Endodermal cell (in vitro differentiated cells): ENCODE data around the gene CCNJL. TPM values are rescaled to one million over a fixed set of nuclear protein-coding genes. Genes with fewer than 3 reads are reported as not detected.

ENCODE experiments used
- DNase-seq: peaks from one replicate; pipeline ENCODE4 v3.0.0-alpha.2; 2017
- H3K27ac ChIP-seq: 2 replicates; pipeline ENCODE4 v1.5.1; 2013; ENCODE audit warnings: mild to moderate bottlenecking, low read depth, low read length, moderate library complexity
- H3K27me3 ChIP-seq: 2 replicates; pipeline ENCODE4 v1.6.1; 2013; ENCODE audit warnings: mild to moderate bottlenecking, low read length, moderate library complexity; ENCODE audit not compliant: insufficient read depth, control insufficient read depth, poor library complexity, severe bottlenecking
- H3K36me3 ChIP-seq: 2 replicates; pipeline ENCODE4 v1.7.0; 2013; ENCODE audit warnings: mild to moderate bottlenecking, low read length, moderate library complexity; ENCODE audit not compliant: control insufficient read depth, insufficient read depth
- H3K4me1 ChIP-seq: one replicate; pipeline ENCODE4 v1.7.0; 2013; ENCODE audit warnings: low read length; ENCODE audit not compliant: control insufficient read depth, insufficient read depth
- H3K4me3 ChIP-seq: 2 replicates; pipeline ENCODE4 v1.5.1; 2013; ENCODE audit warnings: mild to moderate bottlenecking, low read length, moderate library complexity
- H3K9ac ChIP-seq: 2 replicates; pipeline ENCODE4 v1.6.1; 2013; ENCODE audit warnings: mild to moderate bottlenecking, low read length, moderate library complexity; ENCODE audit not compliant: poor library complexity, severe bottlenecking; ENCODE audit errors: extremely low read depth
- H3K9me3 ChIP-seq: 2 replicates; pipeline ENCODE4 v1.6.1; 2013; ENCODE audit warnings: mild to moderate bottlenecking, low read length, moderate library complexity; ENCODE audit not compliant: control insufficient read depth
- H3K27ac Mint-ChIP-seq: 2 replicates; pipeline ENCODE4 v1.8.0; 2020; ENCODE audit warnings: mixed read lengths
- H3K27me3 Mint-ChIP-seq: 2 replicates; pipeline ENCODE4 v1.8.0; 2021; ENCODE audit warnings: mild to moderate bottlenecking, mixed read lengths; ENCODE audit not compliant: insufficient read depth
- H3K36me3 Mint-ChIP-seq: 2 replicates; pipeline ENCODE4 v1.8.0; 2020; ENCODE audit warnings: low read depth, mixed read lengths
- H3K4me1 Mint-ChIP-seq: 2 replicates; pipeline ENCODE4 v1.8.0; 2020; ENCODE audit warnings: mixed read lengths
- H3K4me3 Mint-ChIP-seq: 2 replicates; pipeline ENCODE4 v1.8.0; 2020; ENCODE audit warnings: mild to moderate bottlenecking, moderate library complexity, mixed read lengths
- H3K9me3 Mint-ChIP-seq: 2 replicates; pipeline ENCODE4 v1.8.0; 2020; ENCODE audit warnings: mild to moderate bottlenecking, mixed read lengths
- CTCF ChIP-seq: fragments of 200-600 bp; sonication (generic); conservative IDR thresholded peaks from 2 replicates; pipeline ENCODE4 v1.5.0; 2021; ENCODE audit warnings: antibody characterized with exemption, mild to moderate bottlenecking
- WGBS, 2 experiments: methylation state at CpG; one replicate each; pipeline versions ENCODE4 v1.1.5 to v1.1.7; 2013; ENCODE audit warnings: missing lambda C conversion rate in 2 of 2, mixed read lengths in 1 of 2; ENCODE audit not compliant: insufficient coverage in 1 of 2, insufficient read length in 1 of 2; 5-methylcytosine and 5-hydroxymethylcytosine counted together
- total RNA-seq, 2 donors: library from RNA; stranded (reverse); fragmentation: NEBNext Ultra II Directional in 1 of 2; extraction: Animal tissue kit (Norgen Biotek cat#: 25700) in 1 of 2; gene quantifications; 2 replicates in 1 of 2; 3 replicates in 1 of 2; pipeline ENCODE4 v1.2.1, GENCODE V29; 2021

The CCNJL gene
- total RNA-seq, 2 donors from 2014 or later = 14.1 to 18.7 TPM

GRCh38 chr5:160297776-160298175, 14.6 kb downstream of the CCNJL start:
- no peak for TF ChIP-seq CTCF
- H3K4me1 ChIP-seq = peaks cover 6% of the 10 kb centered on the region
- Mint-ChIP-seq H3K27me3 (no peaks in the 10 kb centered on the region), H3K9me3 (no peaks in the 10 kb centered on the region), H3K36me3 (no peaks in the 10 kb centered on the region), H3K4me3 (no peak overlapping the region), H3K27ac (no peak overlapping the region), H3K4me1 (peaks cover 32% of the 10 kb centered on the region)
- H3K36me3 ChIP-seq = no peaks in the 10 kb centered on the region
- no peak overlapping the region for H3K4me3 ChIP-seq
- H3K9me3 ChIP-seq = no peaks in the 10 kb centered on the region
- 89% methylated on average over 5 of the region's 5 CpGs; no CpG with 5 or more reads in 1 of the 2 experiments for WGBS, 2 experiments
- peak; percentile 60 for DNase-seq
- no peak overlapping the region for H3K27ac ChIP-seq
- H3K9ac ChIP-seq = no peak overlapping the region
- no peaks in the 10 kb centered on the region for H3K27me3 ChIP-seq

GRCh38 chr5:160297004-160297403, 15.4 kb downstream of the CCNJL start:
- H3K27ac ChIP-seq = no peak overlapping the region
- 86 to 97% methylated on average over 1 of the region's 1 CpG for WGBS, 2 experiments
- H3K9ac ChIP-seq = no peak overlapping the region
- H3K4me3 Mint-ChIP-seq = no peak overlapping the region
- H3K9me3 ChIP-seq = no peaks in the 10 kb centered on the region
- no peaks in the 10 kb centered on the region for H3K27me3 ChIP-seq
- no peaks in the 10 kb centered on the region for H3K36me3 ChIP-seq
- H3K36me3 Mint-ChIP-seq = no peaks in the 10 kb centered on the region
- DNase-seq = no peak
- no peaks in the 10 kb centered on the region for H3K9me3 Mint-ChIP-seq
- TF ChIP-seq CTCF = no peak
- no peak overlapping the region for H3K4me3 ChIP-seq
- no peaks in the 10 kb centered on the region for H3K27me3 Mint-ChIP-seq
- peaks cover 6% of the 10 kb centered on the region for H3K4me1 ChIP-seq
- peaks cover 32% of the 10 kb centered on the region for H3K4me1 Mint-ChIP-seq
- H3K27ac Mint-ChIP-seq = no peak overlapping the region

- Mint-ChIP-seq H3K4me1 (peaks cover 32% of the 10 kb centered on the region), H3K27ac (no peak overlapping the region), H3K9me3 (no peaks in the 10 kb centered on the region), H3K4me3 (no peak overlapping the region), H3K36me3 (no peaks in the 10 kb centered on the region), H3K27me3 (no peaks in the 10 kb centered on the region)
- H3K36me3 ChIP-seq = no peaks in the 10 kb centered on the region
- H3K4me3 ChIP-seq = no peak overlapping the region
- no peaks in the 10 kb centered on the region for H3K27me3 ChIP-seq
- TF ChIP-seq CTCF = no peak
- no peak overlapping the region for H3K9ac ChIP-seq
- peaks cover 6% of the 10 kb centered on the region for H3K4me1 ChIP-seq
- H3K27ac ChIP-seq = no peak overlapping the region
- no peaks in the 10 kb centered on the region for H3K9me3 ChIP-seq
- no peak for DNase-seq
- 95 to 100% methylated on average over 2 to 4 of the region's 4 CpGs for WGBS, 2 experiments
These were observed 15.9 kb downstream of the CCNJL start for GRCh38 chr5:160296496-160296895.
